ENCODE results near the gene OTX1. TPM values are rescaled to one million over a fixed set of nuclear protein-coding genes. Genes with fewer than 3 reads are reported as not detected.

Gene OTX1
- under 0.01 and 0.32 TPM in 2 replicates for total RNA-seq

GRCh38 chr2:63050334-63051041 is at the start of gene OTX1:
OTX1 (plus strand) TSS chr2:63050830; CDS start chr2:63052991, 2,161 bp downstream.

